Astrocyte (in vitro differentiated cells and primary cell): Measurements from ENCODE around the gene C16orf95.

ENCODE experiments used
- CTCF ChIP-seq: IDR thresholded peaks from 2 replicates; pipeline ENCODE4 v1.5.1; 2011; ENCODE audit warnings: low read depth, mild to moderate bottlenecking, inconsistent platforms, low read length, moderate library complexity; ENCODE audit not compliant: insufficient read depth
- EZH2 ChIP-seq: IDR thresholded peaks from 2 replicates; pipeline ENCODE4 v1.6.1; 2012; ENCODE audit warnings: mild to moderate bottlenecking, low read length, inconsistent platforms; ENCODE audit not compliant: insufficient read depth

DNA sequence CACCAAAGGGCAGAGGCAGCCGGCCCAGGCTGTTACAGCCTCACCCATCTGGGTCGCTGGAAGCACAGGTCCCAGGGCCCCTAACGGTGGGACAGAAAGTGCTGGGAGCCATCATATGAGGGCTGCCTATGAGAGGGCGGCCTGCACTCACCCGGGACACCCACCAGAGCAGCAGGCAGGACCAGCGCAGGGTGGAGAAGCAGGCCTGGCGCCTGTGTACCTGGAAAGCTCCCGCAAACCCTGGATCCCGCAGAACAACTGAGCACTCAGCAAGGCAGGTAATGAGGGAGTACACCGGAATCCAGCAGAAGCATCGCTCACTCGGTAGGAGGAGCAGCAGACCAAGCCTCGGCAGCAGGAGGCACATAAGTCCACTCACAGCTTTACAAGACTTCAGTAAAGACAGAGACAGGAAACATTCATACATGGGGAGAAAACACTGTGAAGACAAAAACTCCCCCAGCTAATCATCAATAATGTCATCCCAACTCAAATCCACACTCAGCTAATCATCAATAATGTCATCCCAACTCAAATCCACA, 31.5 kb upstream of the C16orf95 start:
- TF ChIP-seq CTCF = no peak
- no peak for TF ChIP-seq EZH2
